IMR-90 (cell line): ENCODE measurements around the gene CEP95. TPM values are rescaled to one million over a fixed set of nuclear protein-coding genes. Genes with fewer than 3 reads are reported as not detected.

Experiments
- ATAC-seq: fragments of 200-7000 bp; cut with Tn5 transposase; 2 replicates; pipeline ENCODE4 v1.9.1; 2020; ENCODE audit warnings: low read depth, mild to moderate bottlenecking, moderate library complexity
- BruUV-seq: library from RNA; stranded (reverse); fragments of 400-500 nt; replicated peaks from 2 replicates; lab custom pipeline; 2021; lab: Mats Ljungman, UMichigan
- CTCF ChIA-PET: fragments of 300-600 bp; formaldehyde crosslinking; extraction: SDS; loops from one replicate; lab custom pipeline; 2021; ENCODE audit warnings: antibody characterized with exemption; lab: Yijun Ruan, JAX
- POLR2A ChIA-PET: fragments of 300-600 bp; sonication (Branson Sonifier 250); formaldehyde crosslinking; loops from one replicate; lab custom pipeline; 2022; ENCODE audit warnings: antibody characterized with exemption; ENCODE audit not compliant: unreplicated experiment; lab: Charles Lee
- DNase-seq: peaks from one replicate; pipeline ENCODE4 v3.0.0; 2013
- H2AFZ ChIP-seq: replicated peaks from 2 replicates; pipeline ENCODE3; 2013; ENCODE audit warnings: low read length, mild to moderate bottlenecking; ENCODE audit not compliant: poor library complexity
- H2AK5ac ChIP-seq: 2 replicates; pipeline ENCODE4 v1.6.1; 2013; ENCODE audit warnings: low read depth, low read length, inconsistent platforms
- H2AK9ac ChIP-seq: replicated peaks from 2 replicates; pipeline ENCODE3; 2013; ENCODE audit warnings: mild to moderate bottlenecking, low read depth, low read length, moderate library complexity; ENCODE audit not compliant: poor library complexity
- H2BK120ac ChIP-seq: 2 replicates; pipeline ENCODE4 v1.6.1; 2013; ENCODE audit warnings: low read depth, low read length, inconsistent platforms
- H2BK15ac ChIP-seq: 3 replicates; pipeline ENCODE4 v1.6.1; 2013; ENCODE audit warnings: low read depth, low read length, inconsistent platforms
- H2BK20ac ChIP-seq: 2 replicates; pipeline ENCODE4 v1.6.1; 2013; ENCODE audit warnings: low read depth, mild to moderate bottlenecking, inconsistent platforms, low read length, moderate library complexity
- H2BK5ac ChIP-seq: 2 replicates; pipeline ENCODE4 v1.6.1; 2013; ENCODE audit warnings: mild to moderate bottlenecking, low read depth, low read length, inconsistent platforms; ENCODE audit not compliant: poor library complexity, severe bottlenecking
- H3K14ac ChIP-seq: replicated peaks from 2 replicates; pipeline ENCODE4 v1.6.1; 2013; ENCODE audit warnings: low read depth, low read length, inconsistent platforms
- H3K18ac ChIP-seq: 2 replicates; pipeline ENCODE4 v1.6.1; 2013; ENCODE audit warnings: low read depth, low read length, control low read depth
- H3K23ac ChIP-seq: 2 replicates; pipeline ENCODE4 v1.6.1; 2013; ENCODE audit warnings: low read depth, low read length, inconsistent platforms
- H3K27ac ChIP-seq: 2 replicates; pipeline ENCODE4 v1.5.1; 2013; ENCODE audit warnings: mild to moderate bottlenecking, control low read depth, low read length; ENCODE audit not compliant: insufficient read depth
- H3K27me3 ChIP-seq: 2 replicates; pipeline ENCODE4 v1.6.1; 2013; ENCODE audit warnings: low read length; ENCODE audit not compliant: control insufficient read depth, insufficient read depth
- H3K36me3 ChIP-seq: 2 replicates; pipeline ENCODE4 v1.6.1; 2013; ENCODE audit warnings: low read length, mixed read lengths; ENCODE audit not compliant: control insufficient read depth, insufficient read depth
- H3K4ac ChIP-seq: 2 replicates; pipeline ENCODE4 v1.6.1; 2013; ENCODE audit warnings: low read depth, low read length, inconsistent platforms
- H3K4me1 ChIP-seq: 2 replicates; pipeline ENCODE4 v1.6.1; 2013; ENCODE audit warnings: low read length, mixed read lengths; ENCODE audit not compliant: control insufficient read depth, insufficient read depth
- H3K4me2 ChIP-seq: 2 replicates; pipeline ENCODE4 v1.6.1; 2013; ENCODE audit warnings: low read depth, mild to moderate bottlenecking, control low read depth, low read length, moderate library complexity
- H3K4me3 ChIP-seq: 2 replicates; pipeline ENCODE4 v1.5.1; 2013; ENCODE audit warnings: low read depth, mild to moderate bottlenecking, control low read depth, low read length, moderate library complexity; ENCODE audit not compliant: insufficient read depth
- H3K56ac ChIP-seq: 2 replicates; pipeline ENCODE4 v1.6.1; 2013; ENCODE audit warnings: low read length, inconsistent platforms; ENCODE audit not compliant: insufficient read depth; ENCODE audit errors: extremely low read depth
- H3K79me1 ChIP-seq, 2 experiments: 2 replicates each; pipeline ENCODE4 v1.6.1; 2013; ENCODE audit warnings: low read length in 2 of 2, inconsistent platforms in 1 of 2, low read depth in 1 of 2
- H3K9ac ChIP-seq: 2 replicates; pipeline ENCODE4 v1.6.1; 2013; ENCODE audit warnings: low read depth, low read length, control low read depth
- H3K9me1 ChIP-seq: 2 replicates; pipeline ENCODE4 v1.6.1; 2013; ENCODE audit warnings: low read length, inconsistent platforms; ENCODE audit not compliant: insufficient read depth
- H3K9me3 ChIP-seq: 2 replicates; pipeline ENCODE4 v1.6.1; 2013; ENCODE audit warnings: low read length; ENCODE audit not compliant: control insufficient read depth, insufficient read depth
- H4K20me1 ChIP-seq: 2 replicates; pipeline ENCODE4 v1.6.1; 2013; ENCODE audit warnings: low read length, inconsistent platforms; ENCODE audit not compliant: insufficient read depth
- H4K5ac ChIP-seq: 2 replicates; pipeline ENCODE4 v1.6.1; 2013; ENCODE audit warnings: mild to moderate bottlenecking, low read depth, low read length, control low read depth
- H4K8ac ChIP-seq, 2 experiments: 2 replicates each; pipeline ENCODE4 v1.6.1; 2013; ENCODE audit warnings: low read depth in 2 of 2, low read length in 2 of 2, control low read depth in 1 of 2, inconsistent platforms in 1 of 2
- H4K91ac ChIP-seq: 2 replicates; pipeline ENCODE4 v1.6.1; 2013; ENCODE audit warnings: low read depth, low read length, inconsistent platforms; ENCODE audit not compliant: insufficient read depth
- CEBPB ChIP-seq: IDR thresholded peaks from 2 replicates; pipeline ENCODE4 v1.6.1; 2012; ENCODE audit warnings: low read depth, low read length, improper control_type of control experiment
- CHD1 ChIP-seq: IDR thresholded peaks from 2 replicates; pipeline ENCODE4 v1.6.1; 2012; ENCODE audit warnings: low read depth, low read length, improper control_type of control experiment
- CTCF ChIP-seq: conservative IDR thresholded peaks from 2 replicates; pipeline ENCODE4 v1.5.1; 2012; ENCODE audit warnings: mild to moderate bottlenecking, low read depth, low read length, improper control_type of control experiment
- ELK1 ChIP-seq: fragments of 150-350 bp; IDR thresholded peaks from 2 replicates; pipeline ENCODE4 v1.6.1; 2016; ENCODE audit warnings: low read depth, mild to moderate bottlenecking, low read length, moderate library complexity, borderline replicate concordance
- FOS ChIP-seq: fragments of 150-350 bp; IDR thresholded peaks from 2 replicates; pipeline ENCODE4 v1.6.1; 2016; ENCODE audit warnings: low read depth, low read length
- MAFK ChIP-seq: IDR thresholded peaks from 2 replicates; pipeline ENCODE4 v1.6.1; 2012; ENCODE audit warnings: low read depth, low read length, improper control_type of control experiment
- MAZ ChIP-seq: IDR thresholded peaks from 2 replicates; pipeline ENCODE4 v1.6.1; 2012; ENCODE audit warnings: low read depth, mild to moderate bottlenecking, low read length, improper control_type of control experiment, moderate library complexity, borderline replicate concordance
- MXI1 ChIP-seq: IDR thresholded peaks from 2 replicates; pipeline ENCODE4 v1.6.1; 2012; ENCODE audit warnings: low read depth, mild to moderate bottlenecking, low read length, moderate library complexity, borderline replicate concordance
- NFE2L2 ChIP-seq: fragments of 150-350 bp; IDR thresholded peaks from 2 replicates; pipeline ENCODE4 v1.6.1; 2016; ENCODE audit warnings: low read depth, mild to moderate bottlenecking, low read length
- POLR2A ChIP-seq: IDR thresholded peaks from 2 replicates; pipeline ENCODE4 v1.6.1; 2012; ENCODE audit warnings: mild to moderate bottlenecking, low read depth, low read length
- RAD21 ChIP-seq: IDR thresholded peaks from 2 replicates; pipeline ENCODE4 v1.6.1; 2012; ENCODE audit warnings: low read length, improper control_type of control experiment
- RCOR1 ChIP-seq: IDR thresholded peaks from 2 replicates; pipeline ENCODE4 v1.6.1; 2012; ENCODE audit warnings: mild to moderate bottlenecking, low read length, improper control_type of control experiment; ENCODE audit not compliant: insufficient replicate concordance
- RFX5 ChIP-seq: IDR thresholded peaks from 2 replicates; pipeline ENCODE4 v1.8.0; 2012; ENCODE audit warnings: low read depth, mild to moderate bottlenecking, low read length, moderate library complexity
- SMC3 ChIP-seq: fragments of 150-350 bp; IDR thresholded peaks from 2 replicates; pipeline ENCODE4 v1.6.1; 2016; ENCODE audit warnings: low read depth, mild to moderate bottlenecking, antibody characterized with exemption, low read length, moderate library complexity
- USF2 ChIP-seq: fragments of 150-350 bp; IDR thresholded peaks from 2 replicates; pipeline ENCODE4 v1.6.1; 2017; ENCODE audit warnings: mild to moderate bottlenecking, antibody characterized with exemption, low read length, low read depth
- WGBS, 2 experiments: methylation state at CpG; one replicate each; pipeline versions ENCODE4 v1.1.5 to v1.1.7; 2013; ENCODE audit warnings: missing lambda C conversion rate in 2 of 2; ENCODE audit not compliant: insufficient read length in 1 of 2; ENCODE audit errors: extremely low coverage in 2 of 2; 5-methylcytosine and 5-hydroxymethylcytosine counted together
- dilution Hi-C: fragments of 300-500 bp; cut with HindIII; formaldehyde crosslinking; loops from one replicate; pipeline ENCODE4 v1.14.3; 2018; ENCODE audit warnings: low sequenced_read_pairs; ENCODE audit not compliant: unreplicated experiment
- in situ Hi-C: fragments of 300-500 bp; cut with MboI; formaldehyde crosslinking; loops from 3 replicates; pipeline ENCODE4 v1.14.3; 2019; ENCODE audit warnings: low sequenced_read_pairs, inconsistent platforms, mixed read lengths
- intact Hi-C: fragments of 100-400 bp; cut with micrococcal nuclease; formaldehyde crosslinking; loops from 2 replicates; pipeline ENCODE4 v1.10.0; 2022
- polyA plus RNA-seq, 3 experiments: library from polyadenylated mRNA; depleted of rRNA; stranded (reverse); fragments of >200 nt; gene quantifications; 2 replicates each; pipeline ENCODE4 v1.2.3, GENCODE V29; 2012; ENCODE audit warnings: low replicate concordance in 1 of 3
- total RNA-seq: library from RNA; depleted of rRNA; stranded (reverse); fragments of >200 nt; gene quantifications from 2 replicates; pipeline ENCODE4 v1.2.3, GENCODE V29; 2012

Gene CEP95
- total and polyA plus RNA-seq, 2 of the 4 experiments (the other 2 are of a cell fraction) = 6.1 to 13.6 TPM

GRCh38 chr17:64500862-64501765, 5.7 kb upstream of the CEP95 start:
- CTCF ChIA-PET = no interaction called here
- no peak for TF ChIP-seq ELK1
- TF ChIP-seq CTCF = no peak
- TF ChIP-seq CHD1 = no peak
- TF ChIP-seq RAD21 = no peak
- TF ChIP-seq FOS = no peak
- TF ChIP-seq RFX5 = no peak
- TF ChIP-seq CEBPB = no peak
- no peak for TF ChIP-seq SMC3
- TF ChIP-seq NFE2L2 = no peak
- TF ChIP-seq MAFK = no peak
- no peak for TF ChIP-seq USF2
- TF ChIP-seq MAZ = no peak
- no peak for TF ChIP-seq POLR2A
- TF ChIP-seq MXI1 = no peak
- no peak for TF ChIP-seq RCOR1

More at GRCh38 chr17:64500862-64501765, 5.7 kb upstream of the CEP95 start:
- Histone ChIP-seq H2AK9ac (no peak overlapping the region), H3K79me1 (peaks cover 25 to 56% of the 10 kb centered on the region in 2 experiments), H3K9me1 (peaks cover 3% of the 10 kb centered on the region; the same call in 1 of the 2 replicates), H4K20me1 (peaks cover 84% of the 10 kb centered on the region), H3K9ac (no peak overlapping the region), H3K14ac (no peak overlapping the region), H3K23ac (no peak overlapping the region), H2AFZ (no peak overlapping the region), H4K8ac (no peak overlapping the region), H3K56ac (no peak overlapping the region), H3K4me3 (no peak overlapping the region), H3K36me3 (peaks cover 52% of the 10 kb centered on the region), H3K9me3 (no peaks in the 10 kb centered on the region), H3K27me3 (no peaks in the 10 kb centered on the region), H2BK120ac (no peak overlapping the region), H3K27ac (no peak overlapping the region), H2BK20ac (no peak overlapping the region), H2BK15ac (no peak overlapping the region), H3K4ac (no peak overlapping the region), H4K91ac (no peak overlapping the region), H3K18ac (no peak overlapping the region), H2AK5ac (no peak overlapping the region), H3K4me2 (no peak overlapping the region), H3K4me1 (peaks cover 2% of the 10 kb centered on the region; the same call in 1 of the 2 replicates), H4K5ac (no peak overlapping the region), H2BK5ac (no peak overlapping the region)
- intact Hi-C loops (no loop called here), in situ Hi-C loops (no loop called here), dilution Hi-C loops (no loop called here)
- WGBS, 2 experiments = 90% methylated on average over 2 of the region's 11 CpGs; no CpG with 5 or more reads in 1 of the 2 experiments
- BruUV-seq = no TSS peak
- POLR2A ChIA-PET = no interaction called here
- ATAC-seq (no peak), DNase-seq (no peak)
